Pulmonary artery endothelial cell (primary cell): ENCODE data around the gene CGB7. TPM values are rescaled to one million over a fixed set of nuclear protein-coding genes. Genes with fewer than 3 reads are reported as not detected.
"Not testable (repeated sequence)": the region's sequence is repeated elsewhere in the genome, so short reads cannot be mapped to it uniquely, and the experiment has no call there.

Experiments
- DNase-seq: peaks from one replicate; pipeline ENCODE4 v3.0.0-alpha.2; 2011; ENCODE audit warnings: low read depth, low spot score
- total RNA-seq: library from RNA; depleted of rRNA; stranded (reverse); fragments of >200 nt; gene quantifications from 2 replicates; pipeline ENCODE4 v1.2.3, GENCODE V29; 2014

Gene CGB7
- total RNA-seq, 1 donor from 2014 or later: 0.33 TPM

DNA sequence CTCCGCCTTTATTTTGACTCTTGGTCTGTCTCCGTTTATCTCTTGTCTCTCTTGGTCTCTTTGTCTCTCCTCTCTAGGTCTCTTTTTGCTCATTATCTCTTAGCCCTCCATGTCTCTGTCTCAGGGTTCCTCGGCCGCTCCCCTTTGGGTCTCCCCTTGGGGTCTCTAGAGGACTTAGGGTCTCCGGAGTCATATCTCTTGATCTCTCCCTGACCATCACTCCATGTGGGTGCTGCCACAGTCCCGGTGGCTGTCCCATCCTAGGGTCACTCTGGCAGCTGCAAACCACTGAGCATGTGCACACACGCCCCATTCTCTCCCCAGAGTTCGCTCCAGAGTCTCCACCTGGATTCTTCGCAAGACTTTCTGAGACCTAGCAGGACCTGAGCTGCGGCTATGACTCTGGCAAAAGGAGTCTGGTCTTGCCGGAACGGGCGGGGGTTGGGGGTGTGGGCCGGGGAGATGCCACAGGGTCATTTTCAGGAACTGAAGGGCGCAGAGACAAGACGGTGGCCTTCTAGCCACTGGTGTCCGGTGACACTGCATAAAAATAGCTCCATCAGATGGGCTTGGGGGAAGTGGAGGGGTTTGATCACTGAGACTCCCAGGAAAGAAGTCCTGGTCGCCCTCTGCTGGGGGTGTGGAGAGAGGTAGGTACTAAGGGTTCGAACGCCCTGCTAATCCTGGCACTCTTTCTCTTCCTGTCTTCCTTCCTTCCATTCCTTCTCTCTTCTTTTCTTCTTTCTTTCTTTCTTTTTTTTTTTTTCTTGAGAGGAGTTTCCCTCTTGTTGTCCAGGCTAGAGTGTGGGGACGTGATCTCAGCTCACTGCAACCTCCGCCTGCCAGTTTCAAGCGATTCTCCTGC, 16.2 kb upstream of the CGB7 start:
- DNase-seq: no peak

DNA sequence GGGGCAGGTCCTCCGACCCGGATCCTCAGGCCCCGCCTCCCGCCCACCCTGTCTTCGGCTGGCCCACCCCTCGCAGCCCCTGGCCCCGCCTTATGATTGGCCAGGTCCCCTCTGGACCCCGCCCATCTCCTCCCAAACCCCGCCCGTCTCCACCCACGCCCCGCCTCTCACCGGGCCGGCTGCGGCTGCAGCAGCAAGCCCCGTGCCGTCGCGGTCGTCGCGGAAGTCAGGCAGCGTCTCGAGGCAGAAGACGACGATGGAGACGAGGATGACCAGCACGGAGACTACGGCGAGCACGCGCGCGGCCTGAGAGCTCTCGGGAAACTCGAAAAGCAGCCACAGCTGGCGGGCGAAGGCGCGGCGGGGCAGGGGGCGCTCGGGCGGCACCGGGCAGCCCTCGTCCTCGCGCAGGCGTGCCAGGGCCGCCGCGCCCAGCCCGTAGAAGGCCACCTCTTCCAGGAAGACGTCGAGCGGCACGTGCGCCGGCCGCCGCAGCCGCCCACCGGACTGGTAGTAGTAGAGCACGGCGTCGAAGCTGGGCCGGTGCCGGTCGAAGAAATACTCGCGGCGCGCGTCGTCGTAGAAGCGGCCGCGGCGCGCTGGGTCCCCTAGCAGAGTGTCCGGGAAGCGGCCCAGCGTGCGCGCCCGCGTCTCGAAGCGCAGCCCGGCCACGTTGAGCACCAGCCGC, 14.5 kb upstream of the CGB7 start:
- no peak for DNase-seq

DNA sequence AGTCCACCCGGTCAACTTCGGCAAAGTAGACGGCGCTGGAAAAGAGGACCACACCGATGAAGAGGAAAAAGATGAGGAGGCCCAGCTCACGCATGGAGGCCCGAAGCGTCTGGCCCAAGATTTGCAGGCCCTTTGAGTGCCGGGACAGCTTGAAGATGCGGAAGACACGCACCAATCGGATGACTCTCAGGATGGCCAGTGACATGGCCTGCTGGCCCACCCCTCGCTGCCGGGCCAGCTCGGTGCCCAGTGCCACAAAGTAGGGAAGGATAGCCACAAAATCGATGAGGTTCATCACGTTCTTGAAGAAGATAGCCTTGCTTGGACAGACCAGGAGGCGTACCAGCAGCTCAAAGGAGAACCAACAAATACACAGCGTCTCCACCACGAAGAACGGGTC, 12.9 kb upstream of the CGB7 start:
- no peak for DNase-seq

GRCh38 chr19:49069026-49069425, 11.5 kb upstream of the CGB7 start:
- DNase-seq: no peak

- DNase-seq: no peak
These were observed 10.0 kb upstream of the CGB7 start for GRCh38 chr19:49067554-49067953.

DNA sequence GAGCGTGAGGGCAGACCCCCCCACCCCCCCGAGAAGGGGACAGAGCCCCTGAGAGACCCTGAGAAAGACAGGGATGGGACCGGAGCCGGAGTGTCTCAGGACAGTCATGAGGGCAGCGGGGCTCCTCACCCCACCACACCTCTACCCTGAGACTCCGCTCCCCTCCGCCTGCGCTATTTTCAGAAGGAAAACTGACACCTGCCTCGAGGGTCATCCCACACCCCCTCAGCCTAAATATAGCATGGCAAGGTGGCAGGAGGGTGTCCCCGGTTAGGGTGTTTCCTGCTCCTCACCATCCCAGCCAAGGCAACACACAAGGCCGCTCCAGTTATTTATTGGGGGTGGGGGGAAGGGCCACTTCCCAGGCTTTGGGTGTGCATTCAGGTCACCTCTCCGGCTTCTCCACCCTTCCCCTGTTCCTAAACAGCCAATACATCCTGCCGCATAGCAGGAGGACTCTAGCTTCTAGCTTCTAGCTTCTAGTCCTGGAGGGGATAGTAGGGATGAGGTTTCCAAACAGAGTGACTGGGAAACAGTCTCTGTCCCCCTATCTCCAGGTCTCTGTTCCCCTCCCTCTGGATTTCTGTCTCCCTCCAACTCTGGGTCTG, 8.5 kb upstream of the CGB7 start:
- no peak for DNase-seq

DNA sequence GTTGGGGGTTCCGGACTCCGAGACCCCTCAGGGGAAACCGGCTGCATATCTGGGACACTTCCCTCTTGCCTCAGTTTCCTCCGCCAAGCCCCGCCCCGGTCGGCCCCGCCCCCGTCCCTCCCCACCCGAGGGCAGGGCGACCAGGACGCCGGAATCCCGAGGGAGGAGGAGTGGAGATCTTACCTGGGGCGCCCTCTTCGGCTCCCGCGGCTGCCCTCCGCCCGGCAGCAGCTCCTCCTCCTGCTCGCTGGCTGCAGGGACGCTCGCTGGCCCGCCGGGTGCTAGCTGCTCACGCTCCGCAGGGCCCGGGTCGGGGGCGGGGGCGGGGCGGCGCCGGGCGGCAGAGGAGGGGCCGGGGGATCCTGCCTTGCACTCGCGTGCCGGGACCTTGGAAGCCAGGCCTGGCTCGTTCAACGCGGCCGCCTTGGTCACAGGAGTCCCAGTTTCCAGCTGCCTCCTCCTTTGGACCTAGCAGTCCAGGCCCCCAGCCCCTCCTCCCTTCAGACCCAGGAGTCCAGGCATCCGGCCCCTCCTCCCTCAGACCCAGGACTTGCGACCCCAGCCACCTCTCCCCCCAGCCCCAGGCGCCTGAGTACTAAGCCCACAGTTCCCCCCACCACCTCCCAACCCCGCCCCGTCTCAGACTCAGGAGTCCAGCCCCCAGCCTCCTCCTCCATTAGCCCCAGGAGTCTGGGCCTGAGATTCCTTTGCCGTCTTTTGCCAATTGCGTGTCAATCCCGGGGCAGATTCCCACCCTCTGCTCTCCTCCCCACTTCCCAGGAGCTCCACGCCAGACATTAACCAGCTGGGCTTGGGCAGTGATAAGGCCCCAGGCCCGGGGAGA, 7.4 kb upstream of the CGB7 start, which contains the start of gene NTF4:
NTF4 (minus strand) TSS at position 51 of the 844 bp plus-strand sequence. CDS start 2,821 bp downstream, outside the sequence.
- DNase-seq: no peak

GRCh38 chr19:49064029-49064629, 6.6 kb upstream of the CGB7 start:
- DNase-seq: no peak

- no peak for DNase-seq
These were observed 3.9 kb upstream of the CGB7 start for GRCh38 chr19:49061445-49061844.

- DNase-seq: no peak
These were observed 3.5 kb upstream of the CGB7 start for GRCh38 chr19:49061000-49061399.

- DNase-seq: no peak
These were observed 1.5 kb upstream of the CGB7 start for GRCh38 chr19:49059053-49059452.

DNA sequence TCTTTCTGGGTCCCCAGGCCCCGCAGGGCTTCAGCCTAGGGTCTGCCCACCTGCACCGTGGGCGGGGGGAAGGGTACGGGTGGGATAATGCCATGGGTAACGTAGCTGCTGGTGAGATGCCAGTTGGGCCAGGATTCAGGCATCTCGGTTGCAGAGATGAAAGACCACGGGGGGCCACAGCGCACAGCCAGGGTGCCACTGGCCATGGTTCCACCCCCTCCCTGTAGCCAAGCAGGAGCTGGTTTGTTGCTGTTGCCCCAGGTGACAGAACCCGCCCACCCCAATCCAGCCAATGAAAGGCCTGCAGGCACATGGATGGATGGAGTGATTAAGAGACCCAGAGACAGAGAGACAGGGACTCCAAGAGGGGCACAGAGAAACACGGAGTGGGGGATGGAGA, 1.0 kb upstream of the CGB7 start:
- no peak for DNase-seq

DNA sequence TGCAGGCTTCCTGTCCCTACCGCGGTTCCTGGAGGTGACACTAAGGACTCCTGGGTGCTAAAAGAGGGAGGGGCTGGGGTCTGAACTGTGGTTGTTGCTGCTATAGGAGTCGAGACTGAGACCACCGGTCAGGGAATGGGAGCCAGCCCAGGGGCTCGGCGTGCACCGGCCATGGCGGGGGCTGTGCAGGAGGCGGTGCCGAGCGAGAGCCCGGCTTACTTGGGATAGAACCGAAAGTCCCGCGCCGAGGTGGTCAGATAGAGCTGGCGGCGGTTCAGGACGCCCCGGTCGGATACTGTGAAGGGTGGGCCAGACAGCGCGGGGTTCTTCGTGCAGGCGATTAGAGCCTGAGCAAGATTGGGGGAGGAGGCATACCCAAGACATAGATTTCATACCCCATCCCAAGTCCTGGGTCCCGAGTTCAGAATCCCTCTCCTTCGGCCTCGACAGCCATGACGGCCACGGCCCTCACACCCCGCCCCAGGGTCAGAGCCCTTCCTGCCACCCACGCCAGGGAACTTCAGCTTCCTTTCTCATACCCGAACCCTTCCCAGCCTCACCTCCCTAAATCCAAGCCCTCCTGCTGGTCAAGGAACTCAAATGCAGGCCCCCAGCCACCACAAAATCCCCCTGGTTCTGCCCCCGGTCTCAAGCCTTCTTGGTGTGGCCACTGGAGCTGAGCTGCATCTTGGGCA, 500 bp downstream of the CGB7 start:
- not testable (repeated sequence) for DNase-seq

DNA sequence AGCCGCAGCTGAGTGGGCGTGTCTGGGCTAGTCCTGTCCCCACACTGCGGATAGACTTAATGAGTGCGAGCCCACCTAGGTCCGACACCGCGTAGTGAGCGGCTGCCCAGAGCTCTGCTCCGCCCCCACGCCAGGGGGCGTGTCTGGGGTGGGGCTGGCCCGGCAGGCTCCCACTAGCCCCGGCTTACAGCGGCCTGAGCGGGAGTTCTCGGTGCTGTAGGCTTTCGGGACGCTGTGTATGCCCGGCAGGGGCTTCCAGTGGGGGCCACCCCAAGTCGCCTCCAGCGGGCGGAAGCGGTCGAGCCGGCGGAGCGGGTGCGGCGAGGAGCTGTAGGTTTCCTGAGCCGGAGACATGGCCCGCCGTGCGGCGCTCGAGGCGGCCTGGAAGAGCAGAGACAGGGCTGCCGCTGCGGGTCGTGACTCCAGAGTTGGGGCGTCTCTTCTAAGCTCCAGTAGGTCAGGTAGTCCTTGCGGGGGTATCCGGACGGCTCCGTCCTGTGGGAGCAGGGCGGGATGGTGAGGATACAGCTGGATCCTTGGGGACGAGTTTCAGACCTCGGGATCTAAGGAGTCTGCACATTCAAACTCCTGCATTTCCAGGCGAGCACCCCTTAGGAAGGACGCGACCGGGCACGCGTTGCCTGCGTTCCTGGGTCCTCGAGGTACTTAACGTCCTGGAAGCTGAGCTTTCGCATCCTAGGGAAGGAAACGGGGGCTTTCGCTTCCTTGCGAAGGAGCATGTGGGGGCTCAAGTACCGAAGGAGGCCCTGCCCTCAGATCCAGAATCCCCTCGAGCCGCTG, 1.2 kb downstream of the CGB7 start:
- DNase-seq: no peak

GRCh38 chr19:49050376-49051033, 7.0 kb downstream of the CGB7 start:
- not testable (repeated sequence) for DNase-seq

GRCh38 chr19:49049834-49050233, 7.7 kb downstream of the CGB7 start:
- DNase-seq: not testable (repeated sequence)

DNA sequence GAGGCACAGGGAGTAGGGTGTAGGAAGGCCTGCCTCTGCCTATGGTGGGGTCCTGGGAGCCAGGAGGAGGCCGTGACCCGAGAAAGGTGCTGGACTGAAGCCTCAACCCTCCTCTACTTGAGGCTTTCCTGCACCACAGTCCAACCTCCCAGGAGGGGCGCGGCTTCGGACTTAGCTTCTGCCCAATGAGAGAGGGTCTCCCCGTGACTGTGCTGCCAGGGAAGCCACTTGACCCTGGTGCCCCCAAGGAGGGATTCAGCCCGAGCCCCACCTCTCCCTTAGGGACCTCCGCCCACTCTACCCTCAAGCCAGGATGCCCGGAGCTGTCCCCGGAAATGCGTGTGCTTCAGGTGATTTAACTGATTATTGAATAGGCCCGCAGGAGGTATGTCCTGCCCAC, 8.5 kb downstream of the CGB7 start, which contains the start of gene CGB8:
CGB8 (minus strand) TSS at position 101 of the 400 bp plus-strand sequence. CDS start 372 bp downstream, outside the sequence.
- not testable (repeated sequence) for DNase-seq

DNA sequence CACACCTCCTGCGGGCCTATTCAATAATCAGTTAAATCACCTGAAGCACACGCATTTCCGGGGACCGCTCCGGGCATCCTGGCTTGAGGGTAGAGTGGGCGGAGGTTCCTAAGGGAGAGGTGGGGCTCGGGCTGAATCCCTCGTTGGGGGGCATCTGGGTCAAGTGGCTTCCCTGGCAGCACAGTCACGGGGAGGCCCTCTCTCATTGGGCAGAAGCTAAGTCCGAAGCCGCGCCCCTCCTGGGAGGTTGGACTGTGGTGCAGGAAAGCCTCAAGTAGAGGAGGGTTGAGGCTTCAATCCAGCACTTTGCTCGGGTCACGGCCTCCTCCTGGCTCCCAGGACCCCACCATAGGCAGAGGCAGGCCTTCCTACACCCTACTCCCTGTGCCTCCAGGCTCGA, 14.0 kb downstream of the CGB7 start, which contains the start of gene CGB5:
CGB5 (plus strand) TSS at position 301 of the 400 bp plus-strand sequence. CDS start 362 bp downstream, outside the sequence.
- not testable (repeated sequence) for DNase-seq

DNA sequence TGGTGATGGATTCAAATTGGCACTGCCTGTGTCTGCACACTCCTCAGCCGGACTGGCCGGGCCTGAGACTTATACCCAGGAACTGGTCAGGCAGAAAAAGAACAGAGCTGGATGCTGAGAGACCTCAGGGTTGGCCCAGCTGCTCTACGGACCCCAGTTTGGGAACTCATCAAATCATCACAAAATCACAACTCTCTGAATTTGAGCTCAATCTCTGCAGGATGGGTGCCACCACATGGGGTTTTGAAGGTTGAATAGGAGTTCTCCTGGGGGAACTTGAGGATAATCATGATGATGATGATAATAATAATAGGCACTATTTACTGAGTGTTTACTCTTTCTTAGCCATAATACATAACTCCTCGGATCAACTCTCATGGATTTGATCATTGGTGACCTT, 14.9 kb downstream of the CGB7 start:
- DNase-seq: not testable (repeated sequence)
